Measurements from ENCODE around the gene AGBL1.

DNA sequence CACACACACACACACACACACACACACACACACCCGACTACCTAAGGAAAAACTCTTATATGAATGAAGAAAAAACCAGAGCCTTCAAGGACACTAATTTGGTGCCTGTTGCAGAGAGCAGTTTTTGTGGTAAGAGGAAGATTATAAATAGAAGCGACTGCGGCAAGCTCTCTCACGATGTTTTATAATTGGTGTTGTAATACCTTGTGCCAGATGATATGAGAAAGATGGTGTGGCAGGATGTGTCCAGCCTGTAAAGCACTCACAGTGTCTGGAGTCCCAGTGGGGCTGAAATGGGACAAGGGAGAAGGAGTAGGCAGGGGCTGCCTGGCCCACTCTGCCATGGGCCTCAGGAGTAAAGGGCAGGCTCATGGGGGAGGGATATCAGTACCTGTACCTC is 839.9 kb downstream of the AGBL1 start:
- TF ChIP-seq POLR2A (IDR thresholded peaks at IDR 0.05), result no peak
- TF ChIP-seq, protein P1, sequence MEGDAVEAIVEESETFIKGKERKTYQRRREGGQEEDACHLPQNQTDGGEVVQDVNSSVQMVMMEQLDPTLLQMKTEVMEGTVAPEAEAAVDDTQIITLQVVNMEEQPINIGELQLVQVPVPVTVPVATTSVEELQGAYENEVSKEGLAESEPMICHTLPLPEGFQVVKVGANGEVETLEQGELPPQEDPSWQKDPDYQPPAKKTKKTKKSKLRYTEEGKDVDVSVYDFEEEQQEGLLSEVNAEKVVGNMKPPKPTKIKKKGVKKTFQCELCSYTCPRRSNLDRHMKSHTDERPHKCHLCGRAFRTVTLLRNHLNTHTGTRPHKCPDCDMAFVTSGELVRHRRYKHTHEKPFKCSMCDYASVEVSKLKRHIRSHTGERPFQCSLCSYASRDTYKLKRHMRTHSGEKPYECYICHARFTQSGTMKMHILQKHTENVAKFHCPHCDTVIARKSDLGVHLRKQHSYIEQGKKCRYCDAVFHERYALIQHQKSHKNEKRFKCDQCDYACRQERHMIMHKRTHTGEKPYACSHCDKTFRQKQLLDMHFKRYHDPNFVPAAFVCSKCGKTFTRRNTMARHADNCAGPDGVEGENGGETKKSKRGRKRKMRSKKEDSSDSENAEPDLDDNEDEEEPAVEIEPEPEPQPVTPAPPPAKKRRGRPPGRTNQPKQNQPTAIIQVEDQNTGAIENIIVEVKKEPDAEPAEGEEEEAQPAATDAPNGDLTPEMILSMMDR (IDR thresholded peaks at IDR 0.05), result no peak

All from heart left ventricle (tissue), 13 donors.